GM21576 (cell line): ENCODE results near the gene TRRAP.
"Not testable (repeated sequence)": the region's sequence is repeated elsewhere in the genome, so short reads cannot be mapped to it uniquely, and the experiment has no call there.

Experiments
- ATAC-seq: cut with Tn5 transposase; IDR thresholded peaks from one replicate; pipeline ENCODE4 v1.9.1; 2021; ENCODE audit warnings: mild to moderate bottlenecking, moderate library complexity; ENCODE audit not compliant: unreplicated experiment

TRRAP gene

DNA sequence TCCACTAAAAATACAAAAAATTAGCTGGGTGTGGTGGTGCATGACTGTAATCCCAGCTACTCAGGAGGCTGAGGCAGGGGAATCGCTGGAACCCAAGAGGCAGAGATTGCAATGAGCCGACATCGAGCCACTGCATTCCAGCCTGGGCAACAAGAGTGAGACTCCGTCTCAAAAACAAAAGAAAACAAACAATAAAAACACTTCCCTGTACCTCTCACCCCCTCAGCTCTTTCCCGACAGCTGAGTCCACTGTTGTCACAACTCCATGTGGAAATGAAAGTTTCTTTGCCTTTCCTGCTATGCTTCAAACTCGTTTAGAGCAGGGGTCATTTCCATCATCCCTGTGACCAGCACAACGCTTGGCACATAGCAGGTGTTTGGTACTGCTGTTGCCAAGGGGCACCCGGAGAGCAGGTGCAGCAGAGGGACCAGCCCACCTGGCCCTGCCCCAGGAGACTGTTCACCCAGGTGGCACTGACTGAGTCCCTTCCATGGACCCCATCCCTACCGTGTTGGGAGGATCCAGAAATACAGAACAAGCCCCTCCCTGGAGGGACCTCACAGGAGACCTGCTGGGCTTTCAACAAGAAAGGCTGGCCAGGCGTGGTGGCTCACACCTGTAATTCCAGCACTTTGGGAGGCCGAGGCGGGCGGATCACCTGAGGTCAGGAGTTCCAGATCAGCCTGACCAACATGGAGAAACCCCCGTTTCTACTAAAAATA, 13.4 kb upstream of the TRRAP start:
- no peak for ATAC-seq

DNA sequence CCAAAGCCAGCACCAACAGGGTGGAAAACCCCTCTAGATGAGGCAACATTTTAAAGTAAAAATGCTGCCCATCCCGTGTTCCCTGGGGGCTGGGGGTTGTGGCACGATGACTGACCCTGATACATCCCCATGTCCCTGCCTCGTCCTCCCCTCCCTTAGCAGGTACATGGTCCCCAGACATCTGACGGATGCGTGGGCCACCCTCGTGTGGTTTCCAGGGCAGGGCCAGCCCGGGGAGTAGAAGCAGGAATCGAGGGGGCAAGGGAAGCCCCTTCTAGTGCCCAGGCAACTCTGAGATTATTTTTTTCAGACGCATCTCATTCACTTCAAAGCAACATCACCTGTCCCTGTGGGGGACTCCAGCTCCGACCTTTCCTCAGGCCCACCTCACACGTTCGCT, 12.0 kb upstream of the TRRAP start:
- no peak for ATAC-seq

DNA sequence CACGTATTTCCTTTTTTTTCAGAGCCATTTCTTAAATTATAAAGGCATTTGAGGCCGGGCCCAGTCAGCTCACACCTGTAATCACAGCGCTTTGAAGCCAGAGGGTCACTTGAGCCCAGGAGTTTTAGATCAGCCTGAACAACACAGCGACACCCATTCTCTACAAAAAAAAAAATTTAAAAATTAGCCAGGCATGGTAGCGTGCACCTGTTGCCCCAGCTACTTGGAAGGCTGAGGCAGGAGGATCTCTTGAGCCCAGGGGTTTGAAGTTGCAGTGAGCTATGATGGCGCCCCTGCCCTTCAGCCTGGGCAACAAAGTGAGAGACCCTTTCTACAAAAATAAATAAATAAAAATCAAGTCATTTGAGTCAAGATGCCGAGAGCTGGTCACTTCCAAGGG, 11.6 kb upstream of the TRRAP start:
- ATAC-seq: no peak

DNA sequence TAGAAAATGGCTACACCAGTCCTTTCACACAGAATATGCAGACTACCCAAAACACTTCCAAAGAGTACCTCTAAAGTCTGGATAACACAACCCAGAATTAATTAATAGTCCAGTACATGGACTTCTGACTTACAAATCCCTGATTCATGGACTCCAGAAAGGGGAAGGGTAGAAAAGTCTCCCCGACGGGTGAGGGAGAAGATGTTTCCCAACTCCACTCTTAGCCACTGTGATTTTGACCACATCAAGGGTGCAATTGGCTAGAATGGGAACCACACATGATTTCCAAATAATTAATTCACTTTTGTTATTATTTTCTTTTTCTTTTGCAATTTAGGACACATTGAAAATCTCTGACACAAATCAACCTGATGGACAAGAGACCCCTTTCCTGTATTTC, 9.9 kb upstream of the TRRAP start:
- no peak for ATAC-seq

DNA sequence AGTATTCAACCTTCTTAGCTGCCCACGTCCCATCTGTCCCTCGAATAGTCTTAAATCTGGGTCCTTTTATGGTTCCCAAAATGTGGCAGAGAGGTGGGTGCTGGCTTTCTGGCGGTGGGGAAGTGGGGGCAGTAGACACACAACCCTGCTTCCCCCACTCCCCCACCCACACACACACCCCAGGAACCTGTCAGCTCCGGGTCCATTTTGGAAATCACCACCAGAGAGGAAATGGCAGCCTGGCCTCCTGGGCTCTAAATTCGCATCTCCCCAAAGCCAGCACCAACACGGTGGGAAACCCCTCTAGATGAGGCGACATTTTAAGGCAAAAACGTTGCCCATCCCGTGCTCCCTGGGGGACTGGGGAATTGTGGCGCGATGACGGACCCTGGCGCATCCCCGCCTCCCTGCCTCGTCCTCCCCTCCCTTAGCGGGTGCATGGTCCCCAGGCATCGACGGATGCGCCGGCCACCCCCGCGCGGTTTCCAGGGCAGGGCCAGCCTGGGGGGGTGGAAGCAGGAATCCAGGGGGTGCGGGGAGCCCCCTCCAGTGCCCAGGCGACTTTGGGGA, 9.2 kb upstream of the TRRAP start:
- no peak for ATAC-seq

DNA sequence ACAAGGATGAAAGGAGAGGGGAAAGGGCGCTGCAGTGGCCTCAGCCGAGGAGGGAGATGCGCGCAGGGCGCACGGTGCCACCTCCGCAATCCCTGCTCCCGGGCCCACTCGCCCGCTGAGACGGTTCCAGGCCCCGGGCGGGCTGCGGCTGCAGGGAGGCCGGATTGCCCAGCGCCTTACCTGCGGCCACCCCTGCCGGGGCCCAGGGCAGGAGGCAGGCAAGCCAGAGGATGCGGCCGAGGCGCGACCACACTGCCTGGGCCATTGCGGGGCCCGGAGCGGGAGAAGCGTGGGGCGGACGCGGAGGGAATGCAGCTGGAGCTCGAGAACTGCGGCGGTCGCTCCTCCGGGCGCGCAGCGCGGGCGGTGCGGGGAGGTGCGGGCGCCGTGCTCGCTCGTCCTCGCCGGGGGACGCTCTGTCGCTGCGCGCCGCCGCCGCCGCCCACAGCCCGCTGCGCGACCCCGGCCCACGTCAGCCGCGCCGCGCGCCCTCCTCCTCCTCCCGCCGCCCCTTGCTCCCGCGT, 8.7 kb upstream of the TRRAP start, which contains the start of gene TMEM130:
Gene TMEM130 (minus strand): TSS at position 418 of the 524 bp plus-strand sequence. CDS start 153 bp downstream, at position 265.
- no peak for ATAC-seq

DNA sequence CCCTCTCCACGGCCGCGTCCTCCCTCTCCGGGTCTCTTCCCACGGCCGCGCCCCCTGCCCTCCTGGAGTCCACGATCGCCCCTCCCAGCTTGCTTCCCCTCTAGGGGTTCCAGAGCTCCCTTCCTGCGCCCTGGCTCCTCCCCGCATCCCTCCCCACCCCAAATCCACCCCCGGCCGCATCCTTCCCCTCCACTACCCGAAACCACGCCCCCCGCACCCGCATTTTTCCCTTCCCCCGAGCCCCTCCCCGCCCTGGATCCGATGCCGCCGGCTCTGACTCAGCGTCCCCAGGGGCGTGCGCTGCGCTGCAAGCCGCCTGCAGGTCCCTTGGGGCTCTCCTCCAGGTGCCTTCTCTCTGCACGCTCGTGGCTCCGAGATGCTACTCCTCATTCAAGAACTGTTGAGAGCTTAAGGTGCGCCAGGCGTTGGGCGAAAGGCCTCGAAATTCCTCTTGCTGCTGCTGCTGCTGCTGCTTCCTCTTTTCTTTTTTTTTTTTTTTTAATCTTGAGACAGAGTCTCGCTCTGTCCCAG, 8.1 kb upstream of the TRRAP start:
- ATAC-seq: peak; percentile 85

DNA sequence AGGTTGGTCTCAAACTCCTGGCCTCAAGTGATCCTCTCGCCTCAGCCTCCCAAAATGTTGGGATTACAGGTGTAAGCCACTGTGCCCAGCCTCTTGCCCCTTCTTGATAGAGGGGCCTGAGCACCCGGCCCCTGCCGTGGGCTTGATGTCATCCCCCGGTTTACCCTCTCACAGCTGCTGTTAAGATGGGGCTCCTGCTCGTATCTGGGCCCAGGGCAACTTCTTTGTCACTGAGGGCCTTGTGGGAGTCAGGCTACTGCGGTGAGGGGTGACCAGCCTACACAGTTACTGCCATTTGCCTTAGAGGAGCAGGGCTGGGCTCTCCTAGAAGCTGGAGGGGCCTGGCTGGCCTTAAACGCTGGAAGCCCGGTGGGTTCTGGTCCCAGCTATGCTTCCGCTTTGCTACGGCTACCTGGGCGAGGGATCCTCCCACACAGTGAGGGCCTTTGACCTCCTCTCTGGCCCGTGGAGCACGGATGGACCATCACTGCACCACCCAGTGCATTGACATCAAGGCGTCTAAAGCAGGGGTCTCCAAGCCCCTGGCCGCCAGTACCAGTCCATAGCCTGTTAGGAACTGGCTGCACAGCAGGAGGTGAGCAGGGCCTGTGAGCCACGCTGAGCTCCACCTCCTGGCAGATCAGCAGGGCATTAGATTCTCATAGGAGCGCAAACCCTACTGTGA, 7.4 kb upstream of the TRRAP start:
- no peak for ATAC-seq

DNA sequence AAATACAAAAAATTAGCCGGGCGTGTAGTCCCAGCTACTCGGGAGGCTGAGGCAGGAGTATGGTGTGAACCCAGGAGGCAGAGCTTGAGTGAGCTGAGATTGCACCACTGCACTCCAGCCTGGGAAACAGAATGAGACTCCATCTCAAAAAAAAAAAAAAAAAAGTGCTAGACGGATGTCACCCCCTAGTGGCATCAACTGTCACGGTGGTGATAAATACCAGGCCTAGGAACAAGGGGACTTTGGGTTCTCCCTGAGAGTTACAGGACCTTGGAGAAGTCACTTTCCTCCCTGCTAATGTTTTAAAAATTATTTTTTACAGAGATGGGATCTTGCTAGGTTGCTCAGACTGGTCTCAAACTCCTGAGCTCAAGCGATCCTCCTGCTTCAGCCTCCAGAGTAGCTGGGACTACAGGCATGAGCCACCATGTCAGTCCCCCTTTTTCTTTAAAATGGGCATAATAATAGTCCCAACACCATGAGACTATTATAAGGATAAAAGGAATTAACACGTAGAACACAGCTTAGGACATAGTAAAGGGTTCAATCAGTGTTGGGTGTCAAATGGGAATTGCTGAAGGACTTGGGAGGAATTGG, 5.9 kb upstream of the TRRAP start:
- ATAC-seq: no peak

DNA sequence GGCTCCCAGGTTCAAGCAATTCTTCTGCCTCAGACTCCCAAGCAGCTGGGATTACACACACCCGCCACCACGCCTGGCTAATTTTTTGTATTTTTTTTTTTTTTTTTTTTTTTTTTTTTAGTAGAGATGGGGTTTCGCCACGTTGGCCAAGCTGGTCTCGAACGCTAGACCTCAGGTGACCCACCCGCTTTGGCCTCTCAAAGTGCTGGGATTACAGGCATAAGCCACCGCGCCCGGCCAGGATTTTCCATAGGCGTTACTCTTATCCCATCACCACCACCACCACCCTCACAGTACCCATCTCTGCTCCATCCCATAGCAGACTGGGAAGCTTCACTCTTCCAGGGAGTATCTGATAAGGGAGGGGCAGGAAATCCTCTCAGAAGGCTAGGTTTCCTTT, 4.7 kb upstream of the TRRAP start:
- ATAC-seq: not testable (repeated sequence)

DNA sequence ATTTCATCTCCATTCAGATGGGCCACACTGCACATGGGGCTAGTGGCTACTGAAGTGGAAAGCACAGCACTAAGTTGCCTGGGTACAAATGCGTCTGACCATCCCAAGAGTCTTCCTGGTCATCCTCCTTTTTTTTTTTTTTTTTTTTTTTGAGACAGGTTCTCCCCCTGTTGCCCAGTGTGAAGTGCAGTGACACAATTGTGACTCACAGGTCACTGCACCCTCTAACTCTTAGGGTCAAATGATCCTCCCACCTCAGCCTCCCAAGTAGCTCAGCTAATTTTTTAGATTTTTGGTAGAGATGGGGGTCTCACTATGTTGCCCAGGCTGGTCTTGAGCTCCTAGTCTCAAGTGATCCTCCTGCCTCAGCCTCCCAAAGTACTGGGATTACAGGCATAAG, 3.4 kb upstream of the TRRAP start:
- ATAC-seq: no peak

DNA sequence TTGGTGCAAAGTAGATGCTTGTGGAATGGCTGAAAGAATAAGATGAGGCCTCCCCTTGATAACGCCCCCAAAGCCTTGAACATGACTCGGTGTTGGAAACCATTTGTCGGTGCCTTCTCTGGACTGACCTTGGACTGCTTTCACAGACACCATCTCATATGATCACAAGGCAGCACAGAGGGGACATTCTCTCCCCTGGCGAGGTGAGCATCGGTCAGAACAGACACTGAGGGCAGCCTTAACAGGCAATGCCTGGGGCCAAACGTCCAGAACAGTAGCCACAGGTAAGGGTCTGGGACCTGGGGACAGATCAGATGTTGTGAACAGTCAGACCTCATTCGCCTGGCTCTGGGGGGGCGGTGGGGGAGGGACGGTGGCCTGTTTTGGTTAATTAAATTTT, 2.8 kb upstream of the TRRAP start:
- no peak for ATAC-seq

DNA sequence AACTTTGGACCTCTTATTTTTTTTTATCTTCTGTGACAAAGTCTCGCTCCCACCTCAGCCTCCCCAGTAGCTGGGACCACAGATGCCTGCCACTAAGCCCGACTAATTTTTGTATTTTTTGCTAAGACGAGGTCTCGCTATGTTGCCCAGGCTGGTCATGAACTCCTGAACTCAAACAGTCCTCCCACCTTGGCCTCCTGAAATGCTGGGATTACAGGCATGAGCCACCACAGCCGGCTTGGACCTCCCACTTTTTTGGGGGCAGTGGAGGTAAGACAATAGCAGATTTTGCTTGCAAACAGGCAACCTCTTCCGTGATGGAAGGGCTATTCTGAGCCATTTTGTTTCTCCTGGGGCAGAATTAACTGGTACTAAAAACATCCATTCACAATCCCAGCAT, 1.2 kb upstream of the TRRAP start:
- no peak for ATAC-seq

DNA sequence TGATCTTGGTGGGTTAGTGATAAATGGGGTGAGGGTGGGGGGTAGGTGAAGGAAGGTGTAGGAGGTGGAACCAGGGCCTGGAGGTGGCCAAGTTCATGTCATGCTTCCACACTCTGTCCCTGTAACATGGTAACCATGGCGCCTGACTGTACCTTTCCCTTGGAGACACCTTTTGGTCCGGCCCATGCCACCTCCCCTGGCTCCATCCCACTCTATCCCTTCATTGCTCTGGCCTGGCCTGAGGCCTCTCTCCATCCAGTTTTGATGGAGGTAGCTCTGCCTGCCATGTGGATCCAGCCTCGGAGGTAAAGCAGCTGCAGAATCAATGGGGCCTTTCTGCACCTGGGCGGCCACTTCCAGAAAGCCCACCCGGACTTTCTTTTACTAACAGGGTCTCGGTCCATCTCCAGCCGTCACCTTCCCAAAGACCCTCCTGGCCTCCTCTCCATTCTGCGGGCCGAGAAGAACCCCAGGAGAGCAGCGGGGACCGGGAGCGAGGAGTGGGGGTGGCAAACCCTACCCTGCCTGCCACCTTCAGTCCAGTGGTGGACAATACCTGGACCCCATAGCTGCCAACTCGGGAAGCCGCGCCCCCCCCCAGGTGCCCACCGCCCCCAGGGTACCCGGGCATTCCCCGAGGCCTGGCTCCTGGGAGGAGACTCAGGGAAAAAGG, 504 bp upstream of the TRRAP start:
- no peak for ATAC-seq

DNA sequence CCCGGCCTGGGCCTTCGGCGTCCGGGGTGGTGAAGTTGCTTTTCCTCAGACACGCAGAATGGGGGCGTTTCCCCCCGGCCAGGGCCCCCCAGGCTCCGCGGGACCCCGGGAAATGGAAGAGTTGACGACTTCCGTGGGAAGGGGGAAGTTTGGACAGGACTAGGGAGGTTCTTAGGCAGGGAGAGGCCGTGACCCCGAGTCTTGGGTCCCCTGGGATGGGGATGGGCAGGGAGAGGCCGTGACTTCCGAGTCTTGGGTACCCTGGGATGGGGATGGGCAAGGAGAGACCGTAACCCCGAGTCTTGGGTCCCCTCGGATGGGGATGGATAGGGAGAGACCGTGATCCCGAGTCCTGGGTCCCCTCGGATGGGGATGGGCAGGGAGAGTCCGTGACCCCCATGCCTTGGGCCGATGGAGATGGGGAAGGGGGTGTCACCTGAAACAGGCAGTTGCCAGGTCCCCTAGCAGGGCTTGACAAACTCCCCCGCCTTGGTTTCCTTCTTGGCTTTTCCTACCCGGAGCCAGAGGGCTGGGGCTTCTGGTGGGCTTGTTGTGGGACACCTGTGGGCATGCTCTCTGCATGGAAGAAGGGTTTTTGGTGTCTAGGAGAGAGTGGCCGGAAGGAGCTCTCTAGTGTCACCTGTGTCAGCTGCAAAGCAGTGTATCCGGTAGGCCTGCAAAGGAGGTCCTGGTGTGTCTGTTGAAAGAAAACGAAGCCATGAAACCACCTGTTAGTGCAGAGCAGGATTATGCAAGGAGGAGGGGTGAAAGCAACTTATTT, 1.1 kb downstream of the TRRAP start:
- peak; percentile 88 for ATAC-seq

DNA sequence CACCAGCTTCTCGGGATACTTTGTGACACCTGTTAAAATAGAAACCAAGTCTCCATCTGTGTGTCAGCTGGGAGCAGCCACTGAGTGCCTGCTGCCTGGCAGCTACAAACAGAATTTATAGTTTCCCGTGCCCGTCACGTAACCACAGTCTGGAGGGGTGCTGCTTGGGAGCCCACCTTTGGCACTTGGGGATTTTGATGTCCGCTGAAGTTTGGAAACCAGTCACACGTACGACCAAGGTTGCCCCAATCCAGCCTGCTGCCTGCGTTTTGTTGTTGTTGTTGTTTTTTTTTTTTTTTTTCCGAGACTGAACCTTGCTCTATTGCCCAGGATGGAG, 1.6 kb downstream of the TRRAP start:
- no peak for ATAC-seq

DNA sequence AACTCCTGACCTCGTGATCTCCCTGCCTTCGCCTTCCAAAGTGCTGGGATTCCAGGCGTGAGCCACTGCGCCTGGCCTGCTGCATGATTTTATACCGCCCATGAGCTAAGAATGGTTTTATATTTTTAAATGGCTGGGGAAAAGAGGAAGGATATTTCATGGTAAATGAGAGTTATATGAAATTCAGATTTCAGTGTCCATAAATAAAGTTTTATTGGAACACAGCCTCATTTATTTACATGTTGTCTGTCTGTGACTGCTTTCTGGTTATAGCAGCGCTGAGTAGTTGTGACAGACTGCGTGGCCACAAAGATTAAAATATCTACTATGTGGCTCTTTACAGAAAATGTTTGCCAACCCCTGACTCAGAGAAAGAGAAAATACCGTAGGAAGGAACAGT, 2.2 kb downstream of the TRRAP start:
- ATAC-seq: no peak

DNA sequence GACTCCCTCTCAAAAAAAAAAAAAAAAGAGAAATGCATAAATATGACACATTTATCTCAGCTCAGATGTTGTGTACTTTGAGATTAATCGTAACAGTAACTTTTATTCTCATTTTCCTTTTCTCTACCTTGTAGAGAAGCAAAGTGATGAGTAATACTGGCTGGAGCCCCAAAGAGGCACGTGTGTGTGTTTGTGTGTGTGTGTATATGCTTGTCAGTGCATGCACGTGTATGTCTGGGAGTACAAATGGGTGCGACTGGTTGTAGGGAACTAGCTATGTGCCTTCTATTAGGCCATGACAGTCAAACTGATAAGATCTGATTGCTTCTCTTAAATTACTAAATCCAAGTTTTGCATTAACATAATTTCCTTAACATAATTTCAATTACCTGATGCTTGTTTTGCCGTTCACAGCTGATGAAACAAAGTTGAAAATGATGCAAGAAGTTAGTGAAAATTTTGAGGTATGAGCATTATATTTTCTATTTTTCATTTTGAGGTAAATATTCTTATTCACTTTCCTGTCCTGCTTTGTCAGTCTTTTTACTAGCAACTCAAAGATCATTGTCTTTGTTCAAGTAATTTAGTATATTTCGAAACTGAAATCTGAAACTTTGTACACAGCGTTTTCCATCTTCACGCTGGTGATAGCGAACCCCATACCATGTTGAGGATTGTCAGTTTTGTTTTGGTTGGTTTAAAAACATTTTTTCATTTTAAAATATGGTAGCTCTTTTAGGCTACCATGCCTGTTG, 3.4 kb downstream of the TRRAP start:
- no peak for ATAC-seq

DNA sequence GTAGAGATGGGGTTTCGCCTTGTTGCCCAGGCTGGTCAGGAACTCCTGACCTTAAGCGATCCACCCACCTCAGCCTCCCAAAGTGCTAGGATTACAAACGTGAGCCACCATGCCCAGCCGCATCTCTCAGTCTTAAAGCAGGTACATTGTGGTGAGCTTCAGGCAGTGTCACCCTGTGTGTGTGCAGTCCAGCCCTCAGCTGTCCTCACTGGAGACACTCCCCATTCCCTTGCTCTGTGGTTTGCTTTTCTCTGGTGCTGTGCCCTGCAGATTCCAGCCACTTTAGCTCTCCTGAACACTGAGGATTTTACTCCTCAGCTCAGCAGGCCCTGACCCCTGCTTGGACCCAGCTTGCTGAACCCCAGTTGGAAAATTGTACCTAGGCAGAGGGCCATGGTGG, 6.1 kb downstream of the TRRAP start:
- ATAC-seq: no peak

DNA sequence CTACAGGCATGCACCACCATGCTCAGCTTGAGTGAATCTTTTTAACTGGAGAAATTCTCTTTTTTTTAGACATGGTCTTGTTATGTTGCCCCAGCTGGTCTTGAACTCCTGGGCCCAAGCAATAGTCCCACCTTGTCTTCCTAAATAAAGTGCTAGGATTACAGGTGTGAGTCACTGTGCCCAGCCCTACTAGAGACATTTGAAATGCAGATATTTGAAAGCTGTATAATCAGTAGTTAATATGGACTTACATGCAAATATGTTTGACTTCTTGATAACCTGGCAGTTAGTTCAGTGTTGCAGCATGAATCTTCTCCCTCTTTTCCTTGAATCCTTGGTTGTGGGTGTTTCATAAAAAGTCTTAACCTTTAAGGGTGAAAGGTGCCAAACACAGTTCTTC, 8.7 kb downstream of the TRRAP start:
- no peak for ATAC-seq
